Body of pancreas (tissue), 4 donors: ENCODE results near the gene CTNNA2.
A peak's percentile ranks its signal among the peaks of the same experiment; 100 is the strongest.

Source experiments
- POLR2A ChIP-seq, 3 donors: fragments of 450-650 bp; IDR thresholded peaks; one replicate each; pipeline ENCODE4 v1.6.1; 2016; ENCODE audit warnings: antibody characterized with exemption in 3 of 3, mild to moderate bottlenecking in 2 of 3
- TF ChIP-seq, protein P1 (sequence below), 7 experiments: fragments of 450-650 bp in 4 of 7; fragments of 200-600 bp in 3 of 7; sonication (generic) in 3 of 7; IDR thresholded peaks; one replicate each; pipeline ENCODE4 v1.5.1; 2016 to 2019; ENCODE audit warnings: antibody characterized with exemption in 7 of 7

DNA sequence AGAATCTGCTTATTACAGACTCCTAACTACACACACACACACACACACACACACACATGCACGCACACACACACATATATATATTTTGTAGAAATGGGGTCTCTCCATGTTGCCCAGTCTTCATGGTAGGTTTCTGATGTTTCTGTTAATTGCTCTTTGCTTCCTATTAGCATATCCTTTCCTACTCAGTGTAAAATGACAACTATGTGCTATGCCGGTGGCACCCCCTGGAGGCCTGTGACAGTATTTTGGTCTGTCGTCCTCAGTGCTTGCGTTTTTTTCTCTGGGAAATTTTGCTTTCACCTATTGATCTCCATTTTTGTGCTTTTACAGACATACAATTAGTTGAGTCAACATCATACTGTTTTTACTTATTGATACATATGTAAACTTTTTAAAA is 469.6 kb downstream of the CTNNA2 start:
- TF ChIP-seq, protein P1, sequence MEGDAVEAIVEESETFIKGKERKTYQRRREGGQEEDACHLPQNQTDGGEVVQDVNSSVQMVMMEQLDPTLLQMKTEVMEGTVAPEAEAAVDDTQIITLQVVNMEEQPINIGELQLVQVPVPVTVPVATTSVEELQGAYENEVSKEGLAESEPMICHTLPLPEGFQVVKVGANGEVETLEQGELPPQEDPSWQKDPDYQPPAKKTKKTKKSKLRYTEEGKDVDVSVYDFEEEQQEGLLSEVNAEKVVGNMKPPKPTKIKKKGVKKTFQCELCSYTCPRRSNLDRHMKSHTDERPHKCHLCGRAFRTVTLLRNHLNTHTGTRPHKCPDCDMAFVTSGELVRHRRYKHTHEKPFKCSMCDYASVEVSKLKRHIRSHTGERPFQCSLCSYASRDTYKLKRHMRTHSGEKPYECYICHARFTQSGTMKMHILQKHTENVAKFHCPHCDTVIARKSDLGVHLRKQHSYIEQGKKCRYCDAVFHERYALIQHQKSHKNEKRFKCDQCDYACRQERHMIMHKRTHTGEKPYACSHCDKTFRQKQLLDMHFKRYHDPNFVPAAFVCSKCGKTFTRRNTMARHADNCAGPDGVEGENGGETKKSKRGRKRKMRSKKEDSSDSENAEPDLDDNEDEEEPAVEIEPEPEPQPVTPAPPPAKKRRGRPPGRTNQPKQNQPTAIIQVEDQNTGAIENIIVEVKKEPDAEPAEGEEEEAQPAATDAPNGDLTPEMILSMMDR (IDR thresholded peaks at IDR 0.05), result peak in 1 of 7 experiments; percentile 6
- no peak for TF ChIP-seq POLR2A (IDR thresholded peaks at IDR 0.05)
